Raji (cell line): Measurements from ENCODE around the gene ZEB2.

Experiments used
- POLR2A ChIP-seq: IDR thresholded peaks from 2 replicates; pipeline ENCODE4 v1.6.1; 2011; ENCODE audit warnings: low read depth, low read length, control low read depth; ENCODE audit not compliant: insufficient read depth

Gene ZEB2

DNA sequence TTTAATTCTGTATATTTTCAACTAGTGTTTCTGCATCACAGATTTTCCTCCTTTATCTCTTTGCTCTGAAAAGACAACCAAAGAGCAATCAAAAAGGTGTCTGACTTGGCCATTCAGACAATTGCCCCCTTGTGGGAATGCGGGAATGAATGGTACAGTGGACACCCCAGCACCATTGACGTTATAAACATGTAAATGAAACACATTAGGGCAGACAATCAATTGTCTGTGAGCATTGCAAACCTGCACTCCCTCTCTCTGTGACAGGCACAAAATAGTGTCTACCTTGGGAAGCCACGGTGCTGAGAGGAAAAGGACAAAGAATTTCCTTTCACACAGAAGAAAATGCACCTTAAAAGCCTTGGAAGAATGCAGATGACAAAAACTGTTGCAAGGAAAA, 8.0 kb downstream of the ZEB2 start:
- TF ChIP-seq POLR2A: no peak

DNA sequence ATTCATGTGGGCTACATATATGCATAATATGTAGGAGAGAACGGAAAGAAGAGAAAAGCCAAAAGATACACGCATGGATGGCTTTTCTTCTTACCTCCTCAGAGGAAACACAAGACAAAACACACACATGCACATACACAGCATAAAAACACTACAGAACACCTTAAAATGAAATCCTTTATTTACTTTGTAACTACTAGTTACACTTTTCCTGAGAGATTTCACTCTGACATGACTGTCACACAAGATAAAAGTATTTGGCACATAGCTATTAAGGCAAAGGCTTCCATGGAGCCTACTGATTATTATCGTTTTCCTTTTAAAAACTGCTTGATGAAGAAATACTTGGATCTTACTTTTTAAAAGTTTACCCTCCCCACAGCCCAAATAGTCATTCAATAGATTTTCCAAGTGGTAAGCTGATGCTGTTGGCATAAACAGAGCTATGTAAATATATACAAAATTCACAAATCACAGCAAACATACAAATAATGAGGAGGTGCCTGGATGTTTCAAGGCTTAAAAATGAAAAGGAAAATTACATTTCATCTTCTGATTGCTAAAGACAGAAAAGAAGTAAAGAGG, 8.6 kb downstream of the ZEB2 start:
- no peak for TF ChIP-seq POLR2A

DNA sequence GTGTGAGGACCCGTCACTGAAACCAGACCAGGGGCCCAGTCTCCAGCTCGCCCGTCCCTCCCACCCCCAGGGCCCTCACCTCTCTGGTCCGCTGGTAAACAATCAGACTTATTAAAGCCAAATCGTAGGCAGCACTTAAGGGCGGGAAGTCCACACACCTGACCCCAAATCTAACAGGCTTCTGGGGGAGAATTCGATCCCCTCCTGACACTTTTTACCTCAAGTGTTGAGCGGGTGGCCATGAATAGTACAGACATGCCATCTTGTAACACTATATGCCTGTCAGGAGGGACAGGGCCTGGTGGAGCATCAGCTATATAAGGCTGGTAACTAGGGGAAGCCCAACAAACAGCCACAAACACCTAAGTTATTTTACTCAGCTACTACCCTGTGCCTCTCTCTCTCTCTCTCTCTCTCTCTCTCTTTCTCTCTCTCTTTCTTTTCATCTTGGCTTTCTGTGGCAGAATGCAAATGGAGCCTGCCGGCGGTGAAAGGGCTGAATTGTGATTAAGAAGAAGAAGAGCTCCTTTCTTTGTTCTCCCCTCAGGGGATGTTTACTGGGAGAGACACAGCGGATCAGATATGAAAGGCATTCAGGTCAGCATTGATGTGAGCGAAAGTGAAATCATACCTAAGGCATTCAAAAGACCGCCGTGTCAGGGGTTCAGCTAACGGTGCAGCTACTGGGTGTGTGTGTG, 9.5 kb downstream of the ZEB2 start:
- no peak for TF ChIP-seq POLR2A

DNA sequence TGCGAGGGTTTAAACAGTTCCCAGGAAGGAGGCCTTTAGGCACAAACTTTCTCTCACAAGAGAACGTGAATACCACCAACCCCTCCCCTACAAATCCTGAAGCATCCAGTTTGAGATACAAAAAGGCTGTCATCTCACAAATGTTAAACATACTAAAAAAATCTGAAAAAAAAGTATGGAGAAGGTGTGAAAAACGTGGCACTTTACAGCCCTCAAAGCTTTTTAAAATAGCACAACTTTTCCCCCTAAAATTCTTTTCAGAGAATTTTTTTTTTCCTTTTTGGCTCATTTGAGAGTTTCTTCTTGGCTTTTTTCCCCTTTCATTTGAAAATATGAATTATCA, 10.1 kb downstream of the ZEB2 start:
- TF ChIP-seq POLR2A: no peak

DNA sequence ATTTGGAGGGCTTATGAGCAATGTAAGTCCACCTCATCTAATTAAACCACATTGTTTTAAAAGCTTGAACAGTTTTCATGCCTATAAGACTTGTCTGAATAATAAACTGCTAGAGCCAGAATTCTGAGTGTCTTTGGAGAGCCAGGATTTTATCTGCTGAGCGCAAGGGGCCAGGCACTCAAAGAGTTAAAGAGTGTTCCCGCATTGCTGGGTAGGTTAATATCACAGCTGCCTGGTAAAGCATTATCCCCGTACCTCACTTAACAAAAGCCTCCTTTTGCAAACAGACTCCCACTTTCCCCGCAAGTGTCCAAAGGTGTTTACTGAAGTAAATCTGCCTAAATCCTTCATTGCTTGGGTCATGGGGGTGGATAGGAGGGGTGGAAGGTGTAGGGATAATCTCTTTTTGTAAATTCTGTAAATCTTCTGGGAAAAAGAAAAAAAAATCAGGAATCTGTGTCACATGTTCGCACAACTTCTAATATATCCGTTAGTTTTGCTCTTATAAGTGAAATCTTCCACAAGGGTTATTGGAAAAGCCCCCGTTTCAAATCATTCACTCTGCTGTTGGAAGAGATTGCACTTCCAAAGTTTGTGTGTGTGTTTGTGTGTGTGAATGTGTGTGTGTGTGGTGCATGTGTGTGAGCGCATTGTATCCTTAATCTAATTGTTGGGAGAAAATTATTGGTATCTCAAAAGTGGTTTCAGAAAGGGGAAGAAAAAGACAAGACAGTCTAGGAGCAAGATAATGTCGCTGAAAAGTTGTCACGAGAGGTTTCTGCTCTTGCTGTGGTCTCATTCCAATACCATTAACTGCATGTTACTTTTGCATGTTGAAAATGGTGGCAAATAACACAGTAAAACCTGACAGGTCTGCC, 10.7 kb downstream of the ZEB2 start:
- no peak for TF ChIP-seq POLR2A

DNA sequence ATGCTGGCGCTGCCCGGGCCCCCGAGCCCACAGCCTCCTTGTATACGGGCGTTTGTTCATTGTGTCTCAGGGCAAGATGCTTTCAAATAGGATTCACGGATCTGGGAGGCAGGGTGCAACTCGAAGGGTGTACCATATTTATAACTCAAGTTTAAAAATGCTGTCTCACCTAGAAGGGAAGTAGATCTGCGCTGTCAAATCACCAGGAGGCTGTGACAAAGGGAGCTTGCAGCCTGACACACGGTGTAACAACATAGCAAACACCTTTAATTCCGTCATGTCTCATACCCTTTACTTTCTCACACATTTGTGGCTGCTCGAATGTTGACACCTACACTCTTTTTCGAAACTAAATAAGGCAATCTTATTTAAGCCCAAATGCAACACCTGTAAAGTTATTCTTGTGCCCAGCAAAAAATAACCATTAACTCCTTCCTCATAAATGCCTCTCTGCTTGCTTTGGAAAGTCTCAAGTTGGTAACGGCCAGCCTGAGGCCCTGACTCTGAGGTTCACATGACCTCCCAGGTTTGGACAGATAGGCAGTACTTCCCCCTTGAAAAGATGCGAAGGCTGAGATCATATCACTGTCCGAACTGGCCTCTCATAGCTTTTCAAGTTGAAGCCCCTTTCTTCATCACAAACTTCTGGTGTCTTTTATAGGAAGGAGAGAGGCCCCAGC, 11.6 kb downstream of the ZEB2 start:
- no peak for TF ChIP-seq POLR2A

DNA sequence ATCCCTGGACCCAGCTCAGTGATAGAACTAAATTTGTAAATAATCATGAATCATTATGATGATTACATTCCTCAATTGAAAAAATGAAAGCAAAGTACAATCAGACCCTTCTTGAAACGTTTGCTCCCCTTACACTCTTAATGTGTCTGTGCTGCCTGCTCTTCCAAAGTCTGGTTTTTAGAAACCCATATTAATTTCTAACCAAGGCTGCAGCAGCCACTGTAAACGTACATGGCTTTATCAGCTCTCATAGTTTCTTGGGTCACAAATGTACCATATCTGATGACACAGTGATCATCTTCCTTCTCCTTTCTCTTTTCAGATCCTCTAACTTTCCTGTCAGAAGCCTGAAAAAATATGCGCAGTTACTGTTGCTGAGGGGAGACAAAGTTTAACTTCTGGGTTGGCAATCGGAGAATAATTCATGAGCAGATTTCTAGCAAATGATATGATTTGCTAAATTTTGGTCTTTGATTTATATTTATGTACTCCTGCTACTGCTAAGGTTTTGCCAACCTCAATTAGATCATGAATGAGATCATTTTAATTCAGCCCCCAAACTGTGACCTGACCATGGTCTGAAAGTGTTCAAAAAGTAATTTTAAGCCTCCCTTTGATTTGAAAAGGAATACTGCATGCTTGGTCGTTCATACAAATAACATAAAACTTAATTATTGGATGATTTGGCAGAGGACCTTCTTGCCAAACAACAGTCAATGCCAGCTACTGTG, 12.3 kb downstream of the ZEB2 start:
- TF ChIP-seq POLR2A: no peak

DNA sequence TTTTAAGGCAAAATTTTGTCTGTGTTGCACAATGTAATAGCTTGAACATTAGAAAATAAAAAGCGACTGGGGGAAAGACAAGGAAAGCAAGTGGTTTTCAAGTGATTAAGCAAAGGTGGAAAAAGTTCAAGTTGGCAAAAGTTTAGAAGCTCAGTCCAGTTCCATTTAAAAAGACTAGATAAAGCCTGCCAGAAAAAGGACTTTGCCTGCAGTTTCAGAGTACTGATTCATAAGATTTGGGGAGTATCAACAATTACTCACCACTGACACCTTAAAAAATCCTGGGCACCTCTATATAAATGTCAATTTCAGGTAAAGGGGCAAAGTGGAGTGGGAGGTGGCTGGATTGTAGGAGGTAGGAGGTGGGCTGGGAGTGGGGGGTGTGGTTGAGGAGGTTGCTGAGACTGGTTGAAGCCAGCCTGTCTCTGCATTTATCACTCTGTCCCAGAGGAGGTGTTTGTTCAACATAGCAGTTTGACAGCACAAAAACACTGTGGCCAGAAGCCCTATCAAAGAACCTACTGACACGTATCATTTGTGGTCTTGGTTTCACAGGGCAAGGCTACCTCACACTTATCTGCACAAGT, 14.6 kb downstream of the ZEB2 start:
- no peak for TF ChIP-seq POLR2A

DNA sequence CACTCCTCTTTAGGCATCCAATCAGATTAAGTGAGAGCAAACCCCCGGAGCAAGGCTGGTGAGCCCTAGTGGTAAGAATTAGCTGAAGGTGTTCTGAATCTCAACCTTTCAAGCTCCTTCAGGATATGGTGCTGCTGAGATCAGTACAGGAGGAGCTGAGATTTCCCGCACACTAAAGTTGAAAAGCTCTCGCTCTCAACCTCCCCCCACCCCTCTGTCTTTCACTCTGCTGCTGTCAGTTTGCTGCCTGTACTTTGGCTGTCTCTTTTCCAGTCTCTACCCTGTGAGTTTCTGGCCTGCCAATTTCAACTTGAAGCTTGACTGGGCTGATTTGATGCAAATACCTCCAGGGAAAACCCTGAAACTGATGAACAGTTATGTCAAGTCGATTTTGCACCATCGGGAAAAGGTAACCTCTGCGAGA, 15.7 kb downstream of the ZEB2 start:
- TF ChIP-seq POLR2A: no peak

DNA sequence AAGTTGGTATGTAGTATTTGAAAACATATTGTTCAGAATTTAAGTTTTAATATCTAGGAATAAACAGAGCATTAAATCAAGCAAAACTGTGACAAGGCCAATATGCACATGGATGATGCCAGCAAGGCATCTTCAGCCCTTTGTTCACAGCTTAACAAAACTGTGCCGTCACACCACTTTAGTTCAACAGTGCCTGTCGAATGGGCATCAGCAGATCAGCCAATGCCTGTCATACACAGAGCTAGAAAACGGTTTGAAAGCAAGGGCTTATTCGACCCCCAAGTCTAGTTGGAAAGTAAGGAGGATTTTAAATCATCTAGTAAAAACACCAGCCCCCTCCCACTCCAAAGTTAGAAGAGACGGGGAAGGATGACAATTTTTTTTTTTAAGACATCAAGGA, 16.7 kb downstream of the ZEB2 start:
- TF ChIP-seq POLR2A: no peak

DNA sequence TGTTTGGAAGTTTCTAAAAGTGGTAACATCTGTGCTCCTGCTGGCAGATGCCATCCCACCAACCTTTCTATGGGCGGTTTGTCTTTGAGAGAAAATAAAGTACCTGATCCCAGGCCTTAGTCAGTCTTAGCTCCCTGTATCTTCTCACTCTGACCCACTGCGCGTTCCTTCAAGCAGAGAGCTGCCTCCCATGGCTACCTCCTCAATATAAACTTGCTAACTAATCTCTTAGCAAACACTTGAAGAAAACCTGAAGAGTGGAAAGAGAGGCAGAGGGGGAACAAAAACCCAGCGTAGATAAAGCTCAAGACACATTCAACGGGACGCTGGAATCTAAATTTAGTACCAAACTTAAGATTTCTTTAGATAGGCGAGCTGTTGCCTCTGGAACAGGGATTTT, 17.6 kb downstream of the ZEB2 start:
- TF ChIP-seq POLR2A: no peak

DNA sequence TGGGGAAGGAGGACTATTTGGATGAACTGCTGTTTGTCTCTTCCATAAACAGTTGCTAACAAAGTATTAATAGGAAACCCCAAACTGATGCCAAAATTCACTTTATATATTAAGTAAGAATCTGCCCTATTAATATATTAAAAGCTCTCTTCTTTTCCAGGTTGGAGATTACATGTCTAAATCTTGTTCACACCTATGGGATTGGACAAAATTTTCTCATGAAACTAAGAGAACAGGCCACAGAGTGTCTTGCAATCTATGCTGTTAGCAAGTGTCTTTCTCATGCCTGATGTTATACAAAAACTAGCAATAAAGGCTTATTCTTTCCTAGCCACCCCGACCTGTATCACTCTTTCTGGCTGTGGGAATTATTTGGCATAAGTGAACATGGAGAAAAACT, 18.3 kb downstream of the ZEB2 start:
- TF ChIP-seq POLR2A: no peak

DNA sequence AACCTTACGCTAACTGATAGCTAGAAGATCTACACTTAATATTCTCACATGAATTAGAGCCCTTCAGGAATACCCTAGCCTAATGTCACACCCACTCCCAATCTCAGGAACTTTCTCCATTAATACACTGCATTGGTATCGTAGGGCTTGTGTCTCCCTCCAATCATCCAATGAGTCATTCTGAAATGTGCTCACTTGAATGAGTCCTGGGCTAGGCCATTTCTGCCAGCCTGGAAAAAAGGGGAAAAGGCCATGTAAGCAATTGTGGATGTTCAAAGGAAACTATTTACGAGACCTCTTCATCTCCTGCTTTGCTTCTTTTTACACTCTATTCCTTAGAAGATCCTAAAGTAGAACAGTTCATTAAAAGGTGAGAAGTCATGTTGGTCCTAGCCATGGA, 18.8 kb downstream of the ZEB2 start:
- no peak for TF ChIP-seq POLR2A

DNA sequence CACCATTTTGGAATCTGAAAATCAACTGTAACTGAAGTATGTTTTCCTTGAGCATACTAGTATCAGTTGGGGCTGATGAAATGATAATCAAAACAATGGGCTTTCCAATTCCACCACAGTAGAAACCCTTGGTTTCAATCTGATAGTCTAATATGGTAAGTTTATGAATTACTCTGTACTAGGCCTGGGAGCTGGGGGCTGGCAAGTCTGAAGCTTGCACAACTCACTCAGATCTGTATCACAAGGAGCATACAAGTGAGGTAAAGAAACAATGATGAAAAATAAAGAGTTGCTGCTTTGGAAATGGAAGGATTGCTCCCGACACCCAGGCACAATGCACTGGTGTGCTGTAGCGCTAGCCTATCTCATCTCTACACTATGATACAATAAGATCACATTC, 19.4 kb downstream of the ZEB2 start:
- TF ChIP-seq POLR2A: no peak

DNA sequence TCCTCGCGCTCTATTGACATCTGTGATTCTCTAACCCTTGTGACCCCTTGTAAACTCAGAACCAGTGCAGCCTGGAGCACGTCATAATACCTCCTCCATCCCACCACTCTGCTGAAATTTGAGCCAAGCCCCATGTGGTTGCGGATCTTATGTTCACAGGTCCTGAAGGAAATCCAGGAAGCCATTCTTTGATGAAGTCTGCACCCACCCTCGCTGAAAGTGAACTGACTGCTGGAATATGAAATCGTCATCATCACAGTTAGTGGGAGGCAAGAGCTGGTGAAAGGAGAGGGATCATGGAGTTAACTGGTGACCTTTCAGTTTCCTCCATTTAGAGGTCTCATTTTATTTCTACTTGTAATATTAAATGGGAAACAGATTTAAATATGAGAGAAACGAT, 21.6 kb downstream of the ZEB2 start:
- TF ChIP-seq POLR2A: no peak
